ENCODE results near the gene PUS7L. TPM values are rescaled to one million over a fixed set of nuclear protein-coding genes. Genes with fewer than 3 reads are reported as not detected.
A peak's percentile ranks its signal among the peaks of the same experiment; 100 is the strongest.
"Not testable (repeated sequence)": the region's sequence is repeated elsewhere in the genome, so short reads cannot be mapped to it uniquely, and the experiment has no call there.

PUS7L gene
- total and polyA plus RNA-seq, 4 donors = 10.9 to 27.1 (median 17.5) TPM

GRCh38 chr12:43754015-43754414 is 4.6 kb downstream of the PUS7L start:
- Histone ChIP-seq H3K9me3 (ENCODE audit: control insufficient read depth, insufficient read depth, low read length) (no peaks in the 10 kb centered on the region), H3K27ac (ENCODE audit: low read depth, low read length) (no peak overlapping the region), H3K36me3 (ENCODE audit: control insufficient read depth, insufficient read depth, low read length) (peaks cover 2% of the 10 kb centered on the region), H3K27me3 (ENCODE audit: control insufficient read depth, insufficient read depth, low read length) (no peaks in the 10 kb centered on the region), H3K4me3 (ENCODE audit: low read depth, low read length) (no peak overlapping the region), H3K4me1 (ENCODE audit: control insufficient read depth, insufficient read depth, low read length) (no peaks in the 10 kb centered on the region)
- no peak for DNase-seq (ENCODE audit: low read depth in 4 of 6, low spot score in 6 of 6)
- WGBS (ENCODE audit: insufficient coverage) = no CpG with 5 or more reads among the region's 3 CpGs

- WGBS (ENCODE audit: insufficient coverage) = no CpG with 5 or more reads among the region's 6 CpGs
- not testable (repeated sequence) for H3K27me3 ChIP-seq (ENCODE audit: control insufficient read depth, insufficient read depth, low read length); H3K9me3 ChIP-seq (ENCODE audit: control insufficient read depth, insufficient read depth, low read length); DNase-seq (ENCODE audit: low read depth in 4 of 6, low spot score in 6 of 6); H3K36me3 ChIP-seq (ENCODE audit: control insufficient read depth, insufficient read depth, low read length); H3K27ac ChIP-seq (ENCODE audit: low read depth, low read length); H3K4me1 ChIP-seq (ENCODE audit: control insufficient read depth, insufficient read depth, low read length); H3K4me3 ChIP-seq (ENCODE audit: low read depth, low read length)
Observed at GRCh38 chr12:43751360-43751759, 7.2 kb downstream of the PUS7L start.

DNA sequence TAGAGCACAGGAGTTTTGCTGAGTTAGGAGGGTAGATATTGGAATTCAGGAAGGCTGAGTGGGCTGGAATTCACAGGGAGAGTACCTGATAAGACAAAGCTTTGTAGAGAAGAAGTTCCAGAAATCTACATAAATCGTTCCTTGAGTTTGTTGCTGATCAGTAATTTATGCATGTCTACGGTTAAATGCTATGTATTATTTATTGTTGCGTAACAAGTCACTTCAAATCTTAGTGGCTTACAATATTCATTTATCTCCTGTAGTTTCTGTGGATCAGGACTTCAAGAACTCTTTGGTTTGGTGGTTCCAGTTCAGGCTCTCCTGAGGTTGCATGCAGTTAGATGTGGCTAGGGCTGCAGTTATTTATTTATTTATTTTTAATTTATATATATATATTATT is 7.8 kb downstream of the PUS7L start:
- DNase-seq (ENCODE audit: low read depth in 4 of 6, low spot score in 6 of 6) = no peak
- H3K9me3 ChIP-seq (ENCODE audit: control insufficient read depth, insufficient read depth, low read length) = no peaks in the 10 kb centered on the region
- H3K4me1 ChIP-seq (ENCODE audit: control insufficient read depth, insufficient read depth, low read length) = no peaks in the 10 kb centered on the region
- whole genome bisulfite sequencing (ENCODE audit: insufficient coverage) = no CpG with 5 or more reads among the region's 3 CpGs
- peaks cover 4% of the 10 kb centered on the region for H3K36me3 ChIP-seq (ENCODE audit: control insufficient read depth, insufficient read depth, low read length)
- no peaks in the 10 kb centered on the region for H3K27me3 ChIP-seq (ENCODE audit: control insufficient read depth, insufficient read depth, low read length)
- no peak overlapping the region for H3K27ac ChIP-seq (ENCODE audit: low read depth, low read length)
- H3K4me3 ChIP-seq (ENCODE audit: low read depth, low read length) = no peak overlapping the region

- Histone ChIP-seq H3K4me1 (ENCODE audit: control insufficient read depth, insufficient read depth, low read length) (no peaks in the 10 kb centered on the region), H3K9me3 (ENCODE audit: control insufficient read depth, insufficient read depth, low read length) (no peaks in the 10 kb centered on the region), H3K36me3 (ENCODE audit: control insufficient read depth, insufficient read depth, low read length) (peaks cover 4% of the 10 kb centered on the region), H3K27ac (ENCODE audit: low read depth, low read length) (no peak overlapping the region), H3K27me3 (ENCODE audit: control insufficient read depth, insufficient read depth, low read length) (no peaks in the 10 kb centered on the region), H3K4me3 (ENCODE audit: low read depth, low read length) (no peak overlapping the region)
- 100% methylated on average over 3 of the region's 5 CpGs for WGBS (ENCODE audit: insufficient coverage)
- no peak for DNase-seq (ENCODE audit: low read depth in 4 of 6, low spot score in 6 of 6)
Observed at GRCh38 chr12:43749016-43749415, 9.6 kb downstream of the PUS7L start.

DNA sequence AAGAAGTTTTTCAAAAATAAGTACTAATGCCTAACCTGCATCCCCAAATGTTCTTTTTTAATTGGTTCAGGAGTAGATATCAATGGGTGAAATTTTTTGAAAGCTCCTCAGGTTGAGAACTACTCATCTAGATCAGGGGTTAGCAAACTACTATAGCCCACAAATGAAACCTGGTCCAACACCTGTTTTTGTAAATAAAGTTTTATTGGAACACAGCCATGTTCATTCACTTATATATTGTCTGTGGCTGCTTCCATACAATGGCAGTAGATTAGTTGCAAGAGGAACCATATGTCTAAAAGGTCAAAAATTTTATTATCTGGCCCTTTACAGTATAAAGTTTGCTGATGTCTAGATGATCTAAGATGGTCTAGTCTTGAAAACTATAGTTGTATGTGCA is 13.8 kb downstream of the PUS7L start:
- peaks cover 4% of the 10 kb centered on the region for H3K36me3 ChIP-seq (ENCODE audit: control insufficient read depth, insufficient read depth, low read length)
- no peak overlapping the region for H3K4me3 ChIP-seq (ENCODE audit: low read depth, low read length)
- H3K4me1 ChIP-seq (ENCODE audit: control insufficient read depth, insufficient read depth, low read length) = no peaks in the 10 kb centered on the region
- H3K27ac ChIP-seq (ENCODE audit: low read depth, low read length) = no peak overlapping the region
- H3K9me3 ChIP-seq (ENCODE audit: control insufficient read depth, insufficient read depth, low read length) = no peaks in the 10 kb centered on the region
- H3K27me3 ChIP-seq (ENCODE audit: control insufficient read depth, insufficient read depth, low read length) = no peaks in the 10 kb centered on the region
- DNase-seq (ENCODE audit: low read depth in 4 of 6, low spot score in 6 of 6) = no peak

- Histone ChIP-seq H3K4me3 (ENCODE audit: low read depth, low read length) (no peak overlapping the region), H3K27ac (ENCODE audit: low read depth, low read length) (no peak overlapping the region), H3K27me3 (ENCODE audit: control insufficient read depth, insufficient read depth, low read length) (no peaks in the 10 kb centered on the region), H3K9me3 (ENCODE audit: control insufficient read depth, insufficient read depth, low read length) (no peaks in the 10 kb centered on the region), H3K36me3 (ENCODE audit: control insufficient read depth, insufficient read depth, low read length) (no peaks in the 10 kb centered on the region), H3K4me1 (ENCODE audit: control insufficient read depth, insufficient read depth, low read length) (no peaks in the 10 kb centered on the region)
- DNase-seq (ENCODE audit: low read depth in 4 of 6, low spot score in 6 of 6) = no peak
Observed at GRCh38 chr12:43742106-43742505, 16.5 kb downstream of the PUS7L start.

GRCh38 chr12:43740511-43741100 is 18.0 kb downstream of the PUS7L start:
- H3K4me1 ChIP-seq (ENCODE audit: control insufficient read depth, insufficient read depth, low read length) = no peaks in the 10 kb centered on the region
- DNase-seq (ENCODE audit: low read depth in 4 of 6, low spot score in 6 of 6) = no peak
- H3K4me3 ChIP-seq (ENCODE audit: low read depth, low read length) = no peak overlapping the region
- 100% methylated on average over 1 of the region's 3 CpGs for WGBS (ENCODE audit: insufficient coverage)
- no peak overlapping the region for H3K27ac ChIP-seq (ENCODE audit: low read depth, low read length)
- H3K9me3 ChIP-seq (ENCODE audit: control insufficient read depth, insufficient read depth, low read length) = no peaks in the 10 kb centered on the region
- H3K36me3 ChIP-seq (ENCODE audit: control insufficient read depth, insufficient read depth, low read length) = peaks cover 2% of the 10 kb centered on the region
- H3K27me3 ChIP-seq (ENCODE audit: control insufficient read depth, insufficient read depth, low read length) = no peaks in the 10 kb centered on the region

GRCh38 chr12:43737646-43738045 is 20.9 kb downstream of the PUS7L start:
- no peak overlapping the region for H3K4me3 ChIP-seq (ENCODE audit: low read depth, low read length)
- no CpG with 5 or more reads among the region's 2 CpGs for WGBS (ENCODE audit: insufficient coverage)
- no peaks in the 10 kb centered on the region for H3K27me3 ChIP-seq (ENCODE audit: control insufficient read depth, insufficient read depth, low read length)
- no peak for DNase-seq (ENCODE audit: low read depth in 4 of 6, low spot score in 6 of 6)
- no peak overlapping the region for H3K27ac ChIP-seq (ENCODE audit: low read depth, low read length)
- no peaks in the 10 kb centered on the region for H3K4me1 ChIP-seq (ENCODE audit: control insufficient read depth, insufficient read depth, low read length)
- peaks cover 4% of the 10 kb centered on the region for H3K36me3 ChIP-seq (ENCODE audit: control insufficient read depth, insufficient read depth, low read length)
- H3K9me3 ChIP-seq (ENCODE audit: control insufficient read depth, insufficient read depth, low read length) = no peaks in the 10 kb centered on the region

GRCh38 chr12:43736927-43737440 is 21.6 kb downstream of the PUS7L start:
- peaks cover 4% of the 10 kb centered on the region for H3K36me3 ChIP-seq (ENCODE audit: control insufficient read depth, insufficient read depth, low read length)
- WGBS (ENCODE audit: insufficient coverage) = no CpG with 5 or more reads among the region's 3 CpGs
- peak in 1 of 6 donors; percentile 9 for DNase-seq (ENCODE audit: low read depth in 4 of 6, low spot score in 6 of 6)

DNA sequence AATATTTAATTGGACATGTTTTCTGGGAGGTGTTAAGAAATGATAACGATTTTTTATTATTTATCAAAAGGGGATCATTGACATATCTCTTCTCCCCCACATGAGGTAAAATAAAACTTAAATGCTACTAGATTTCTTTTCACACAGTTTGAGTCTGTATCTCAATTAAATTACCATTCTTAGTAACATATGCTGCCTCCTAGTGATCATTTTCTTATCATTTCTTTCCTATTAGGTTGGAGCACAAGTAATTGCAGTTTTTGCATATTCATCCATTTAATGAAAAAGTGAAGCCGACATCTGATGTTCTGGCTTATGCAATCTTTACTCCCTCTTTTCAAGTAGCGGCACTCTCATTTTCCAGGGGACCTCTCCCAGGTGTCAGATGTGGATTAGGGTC is 24.9 kb downstream of the PUS7L start:
- no peak for DNase-seq (ENCODE audit: low read depth in 4 of 6, low spot score in 6 of 6)
- no peaks in the 10 kb centered on the region for H3K27me3 ChIP-seq (ENCODE audit: control insufficient read depth, insufficient read depth, low read length)
- H3K4me3 ChIP-seq (ENCODE audit: low read depth, low read length) = no peak overlapping the region
- no peak overlapping the region for H3K27ac ChIP-seq (ENCODE audit: low read depth, low read length)
- H3K9me3 ChIP-seq (ENCODE audit: control insufficient read depth, insufficient read depth, low read length) = no peaks in the 10 kb centered on the region
- H3K4me1 ChIP-seq (ENCODE audit: control insufficient read depth, insufficient read depth, low read length) = no peaks in the 10 kb centered on the region
- peaks cover 4% of the 10 kb centered on the region for H3K36me3 ChIP-seq (ENCODE audit: control insufficient read depth, insufficient read depth, low read length)
- WGBS (ENCODE audit: insufficient coverage) = no CpG with 5 or more reads among the region's 3 CpGs

More at GRCh38 chr12:43736927-43737440, 21.6 kb downstream of the PUS7L start:
- Histone ChIP-seq H3K27me3 (ENCODE audit: control insufficient read depth, insufficient read depth, low read length) (no peaks in the 10 kb centered on the region), H3K4me1 (ENCODE audit: control insufficient read depth, insufficient read depth, low read length) (no peaks in the 10 kb centered on the region), H3K4me3 (ENCODE audit: low read depth, low read length) (no peak overlapping the region), H3K9me3 (ENCODE audit: control insufficient read depth, insufficient read depth, low read length) (no peaks in the 10 kb centered on the region), H3K27ac (ENCODE audit: low read depth, low read length) (no peak overlapping the region)

Data from spinal cord (tissue), 10 donors.